Globus pallidus (tissue), 1 donor: ENCODE measurements around the gene LRMDA.

ENCODE experiments used
- DNase-seq: peaks from one replicate; pipeline ENCODE4 v3.0.0-alpha.2; 2015; ENCODE audit warnings: low spot score

LRMDA gene

DNA sequence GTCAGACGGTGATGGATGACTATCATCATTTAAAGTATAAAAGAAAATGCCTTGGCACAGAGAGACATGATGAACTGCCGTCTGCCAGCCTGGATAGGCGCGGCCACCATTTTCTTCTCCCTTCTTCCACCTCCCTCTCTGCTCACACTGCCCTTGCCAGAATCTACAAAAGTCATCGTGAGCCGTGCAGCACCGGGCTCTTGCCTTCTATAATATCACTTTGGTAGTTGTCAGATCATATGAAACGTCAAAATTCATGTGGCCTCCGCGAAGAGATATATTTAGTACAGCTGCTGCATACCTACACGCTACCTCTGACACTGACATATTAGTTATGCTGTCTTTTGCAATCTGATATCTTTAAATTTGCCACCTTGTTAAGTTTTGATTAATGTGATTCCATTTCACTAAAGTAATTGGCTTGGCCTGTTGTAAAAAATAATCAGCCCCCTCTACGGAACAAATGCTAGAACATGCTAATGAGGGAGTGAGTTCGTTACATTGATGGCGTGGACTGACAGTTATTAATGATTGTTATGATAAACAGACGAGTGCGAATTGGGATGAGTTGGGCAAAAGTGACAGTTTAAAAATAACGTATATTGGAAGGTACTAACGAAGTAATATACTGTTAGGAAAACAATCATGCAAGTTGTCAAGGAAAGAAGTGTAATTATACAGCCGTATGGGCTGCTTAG lies 214.9 kb downstream of the LRMDA start:
- DNase-seq = no peak

DNA sequence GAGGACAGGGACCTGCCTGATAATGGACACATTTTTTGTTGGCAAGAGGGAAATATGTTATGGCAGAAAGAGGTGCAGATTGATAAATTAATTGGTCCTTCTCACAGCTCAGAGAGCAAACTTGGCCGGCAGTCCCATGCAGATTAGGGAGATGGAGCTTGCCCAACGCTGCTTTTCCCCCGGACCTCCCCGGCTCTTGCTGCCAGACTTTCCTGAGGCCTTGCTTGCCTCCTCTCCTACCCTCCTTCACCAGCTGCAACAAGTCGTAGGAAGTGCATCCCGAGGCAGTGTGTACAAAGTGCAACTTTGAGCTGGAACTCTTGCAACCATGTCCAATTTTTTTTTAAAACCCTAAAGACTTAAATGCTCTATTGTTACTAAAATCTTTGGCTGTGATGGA lies 215.5 kb downstream of the LRMDA start:
- DNase-seq = no peak

DNA sequence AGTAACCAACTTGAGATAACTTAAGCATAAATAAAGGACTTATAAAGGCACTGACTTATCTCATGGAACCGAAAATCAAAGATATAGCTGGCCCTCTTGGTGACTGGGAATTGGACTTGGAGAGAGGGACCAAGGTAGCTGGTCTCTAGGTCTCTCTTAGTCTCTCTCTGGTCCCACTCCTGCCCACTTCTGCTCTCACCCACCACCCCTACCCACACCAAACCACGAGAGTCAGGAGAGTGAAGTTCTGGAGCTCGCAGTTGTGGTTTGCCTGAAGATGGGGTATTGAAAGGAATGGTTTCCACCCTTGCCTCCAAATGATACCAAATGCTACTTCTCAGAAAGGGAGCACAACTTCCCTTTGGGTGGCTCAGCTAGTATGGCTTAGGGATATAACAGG lies 216.3 kb downstream of the LRMDA start:
- no peak for DNase-seq

DNA sequence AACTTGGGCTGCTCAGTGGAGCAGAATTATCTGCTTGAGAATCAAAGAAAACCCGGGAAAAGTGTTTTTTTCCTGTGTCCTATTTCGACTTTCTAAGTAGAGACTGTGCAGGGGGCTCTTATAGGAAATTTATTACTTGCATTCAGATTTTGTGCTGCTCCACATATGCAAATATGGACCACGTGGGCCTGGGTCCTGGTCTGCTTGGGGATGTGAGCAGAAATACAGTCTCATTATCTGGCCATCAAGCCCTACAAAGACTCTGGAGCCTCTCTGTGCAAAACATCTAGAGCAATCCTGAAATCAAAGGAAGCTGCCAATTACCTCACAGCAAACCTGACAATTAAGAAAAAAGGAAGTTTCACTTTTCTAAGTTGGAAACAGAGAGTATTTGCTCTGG lies 216.9 kb downstream of the LRMDA start:
- DNase-seq = no peak

DNA sequence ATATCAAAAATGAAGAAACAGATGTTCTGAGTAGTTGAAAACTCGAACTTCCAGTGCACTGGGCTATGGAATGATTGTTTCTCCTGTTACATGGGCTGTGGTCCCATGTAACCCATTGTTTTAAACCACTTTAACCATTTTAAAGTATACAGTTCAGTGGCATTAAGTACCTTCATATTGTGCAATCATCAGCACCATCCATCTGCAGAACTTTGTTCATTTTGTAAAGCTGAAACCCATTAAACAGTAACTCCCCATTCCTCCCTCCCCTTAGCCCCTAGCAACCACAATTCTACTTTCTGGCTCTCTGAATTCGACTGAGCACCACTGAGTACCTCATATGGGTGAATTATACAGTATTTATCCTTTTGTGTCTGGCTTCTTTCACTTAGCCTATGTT lies 217.4 kb downstream of the LRMDA start:
- no peak for DNase-seq

DNA sequence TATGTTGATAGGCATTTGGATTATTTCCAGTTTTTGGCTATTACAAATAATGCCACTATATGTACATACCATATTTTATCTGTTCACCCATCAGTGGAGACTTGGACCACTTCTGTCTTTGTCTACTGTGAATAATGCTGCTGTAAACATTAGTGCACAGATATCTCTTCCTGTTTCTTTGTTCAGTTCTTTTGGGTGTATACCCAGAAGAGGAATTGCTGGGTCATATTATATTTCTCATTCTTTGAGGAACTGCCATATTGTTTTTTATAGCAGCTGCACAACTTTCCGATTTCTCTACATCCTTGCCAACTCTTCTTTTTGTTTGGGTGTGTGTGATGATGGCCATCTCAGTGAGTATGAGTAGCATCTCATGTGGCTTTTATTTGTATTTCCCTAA lies 218.0 kb downstream of the LRMDA start:
- DNase-seq = no peak

DNA sequence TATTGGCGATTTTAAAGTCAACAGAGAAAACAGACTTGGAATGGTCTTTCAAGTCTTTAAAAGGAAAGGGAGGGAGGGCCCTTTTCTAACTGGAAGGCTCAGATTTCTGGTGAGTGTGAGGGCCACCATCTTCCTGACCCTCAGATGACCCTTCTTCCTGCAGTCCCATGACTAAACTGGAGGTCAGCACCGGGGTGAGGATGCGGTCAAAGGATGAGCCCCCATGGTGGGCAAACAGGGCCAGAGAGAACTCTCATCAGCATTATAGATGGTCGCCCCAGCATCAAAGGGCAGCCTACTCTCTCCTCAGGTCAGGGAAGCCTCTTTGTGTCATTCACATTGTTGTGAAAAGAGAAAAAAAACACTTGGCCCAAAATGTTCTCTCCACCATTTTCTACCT lies 219.2 kb downstream of the LRMDA start:
- DNase-seq = no peak

DNA sequence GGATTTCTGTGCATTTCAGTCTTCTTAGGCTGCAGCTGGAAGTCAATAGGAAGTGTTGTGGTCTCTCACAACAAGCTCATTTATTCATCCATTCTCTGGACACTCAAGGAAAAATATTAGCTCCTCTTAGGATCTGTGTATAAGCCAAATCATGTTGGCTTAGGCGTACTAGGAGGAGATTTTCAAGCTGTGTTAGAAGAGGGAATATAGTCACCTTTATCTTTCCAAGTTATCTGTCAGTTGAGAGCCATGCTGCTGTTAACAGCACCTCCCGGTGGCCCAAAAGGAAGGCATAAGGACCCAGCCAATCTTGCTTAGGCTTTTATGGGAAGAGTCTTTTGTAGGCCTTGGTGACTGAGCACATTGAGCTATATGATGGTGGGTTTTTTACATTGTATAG lies 220.0 kb downstream of the LRMDA start:
- DNase-seq = no peak

DNA sequence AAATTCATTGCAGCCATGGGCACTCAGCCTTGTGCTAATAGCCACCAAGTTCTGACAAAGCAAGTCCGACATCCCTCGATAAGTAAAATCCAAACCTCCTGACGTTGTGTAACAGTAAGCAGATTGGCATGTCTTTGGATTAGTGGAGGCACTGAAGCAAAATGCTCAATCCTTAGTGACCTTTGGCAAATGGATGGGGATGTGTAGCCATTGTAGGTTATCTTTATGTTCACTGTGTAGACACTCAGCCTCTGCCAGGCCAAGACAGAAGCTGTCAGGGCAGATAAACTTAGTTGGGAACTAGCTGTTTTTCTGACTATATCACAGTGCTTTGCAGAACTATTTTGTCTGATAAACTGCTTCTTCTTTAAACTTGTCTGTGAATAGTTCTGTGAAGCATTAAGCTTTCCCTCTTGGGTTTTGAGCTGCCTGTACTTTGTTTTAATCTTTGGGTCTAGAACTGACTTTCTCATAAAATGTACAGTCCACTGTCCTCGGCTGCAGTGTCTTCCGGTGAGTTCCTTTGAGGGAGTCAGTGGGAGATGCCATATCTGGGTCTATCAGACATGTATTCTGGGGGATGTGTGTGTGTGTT lies 220.8 kb downstream of the LRMDA start:
- DNase-seq = no peak

DNA sequence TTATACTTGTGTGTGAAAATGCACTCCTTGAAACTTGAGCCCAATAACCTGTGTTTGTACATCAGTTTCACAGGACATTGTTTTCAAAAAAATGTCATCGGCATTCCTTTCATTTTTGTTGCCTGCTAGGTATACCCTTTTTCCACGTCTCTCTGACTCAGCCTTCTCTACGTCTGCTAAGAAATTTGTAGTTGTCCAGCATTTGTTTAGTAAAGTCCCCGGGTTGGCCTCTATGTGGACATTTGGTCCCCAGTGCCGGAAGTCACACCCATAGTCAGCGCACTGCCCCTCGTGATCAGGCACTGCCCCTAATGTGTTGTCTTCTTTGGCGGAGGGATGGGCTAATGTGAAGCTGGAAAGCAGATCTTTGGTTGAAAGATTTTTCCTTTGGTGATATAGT lies 222.3 kb downstream of the LRMDA start:
- DNase-seq = no peak

DNA sequence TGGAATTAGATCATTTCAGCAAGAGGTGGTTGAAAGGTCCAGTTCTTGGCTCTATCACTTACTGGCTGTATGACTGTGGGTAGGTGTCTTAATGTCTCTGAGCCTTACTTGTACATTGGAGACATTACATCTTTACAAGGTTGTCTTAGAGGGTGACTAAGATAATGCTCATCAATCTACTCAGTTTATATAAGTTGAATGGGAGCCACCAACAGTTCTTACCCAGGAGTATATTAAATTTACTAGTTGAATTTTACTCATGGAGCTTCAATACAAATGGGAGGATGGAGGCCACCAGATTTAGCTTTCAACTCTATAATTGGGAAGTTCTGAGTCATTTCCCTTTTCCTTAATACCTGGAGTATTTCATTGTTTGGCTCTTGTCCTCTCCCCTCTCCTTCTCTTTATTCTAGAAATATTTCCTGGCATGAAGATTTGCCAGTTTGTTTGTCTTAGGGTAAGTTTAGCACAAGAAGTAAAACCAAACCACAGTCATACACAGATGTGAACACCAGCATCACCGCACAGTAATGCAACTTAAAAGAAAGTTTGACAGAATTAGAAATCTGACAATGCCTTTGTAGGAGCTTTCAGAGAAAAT lies 222.8 kb downstream of the LRMDA start:
- DNase-seq = no peak

DNA sequence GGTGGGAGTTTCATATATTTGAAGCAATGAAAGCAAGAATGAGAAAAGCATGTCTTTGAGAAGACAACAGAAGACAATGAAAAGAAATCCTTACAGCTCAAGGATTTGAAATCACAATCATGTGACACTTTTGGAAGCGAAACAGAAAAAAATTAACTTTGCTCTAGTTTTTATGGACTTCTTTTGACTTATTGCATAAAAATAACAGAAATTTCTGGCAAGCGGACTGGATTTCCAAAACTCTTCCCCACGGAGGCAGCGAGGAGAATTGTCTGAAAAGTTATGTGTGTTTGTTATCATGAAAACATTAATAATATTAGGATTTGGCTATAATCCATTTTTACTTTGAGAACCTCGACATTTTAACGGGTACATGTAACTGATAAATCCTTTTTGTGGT lies 223.3 kb downstream of the LRMDA start:
- DNase-seq = no peak

DNA sequence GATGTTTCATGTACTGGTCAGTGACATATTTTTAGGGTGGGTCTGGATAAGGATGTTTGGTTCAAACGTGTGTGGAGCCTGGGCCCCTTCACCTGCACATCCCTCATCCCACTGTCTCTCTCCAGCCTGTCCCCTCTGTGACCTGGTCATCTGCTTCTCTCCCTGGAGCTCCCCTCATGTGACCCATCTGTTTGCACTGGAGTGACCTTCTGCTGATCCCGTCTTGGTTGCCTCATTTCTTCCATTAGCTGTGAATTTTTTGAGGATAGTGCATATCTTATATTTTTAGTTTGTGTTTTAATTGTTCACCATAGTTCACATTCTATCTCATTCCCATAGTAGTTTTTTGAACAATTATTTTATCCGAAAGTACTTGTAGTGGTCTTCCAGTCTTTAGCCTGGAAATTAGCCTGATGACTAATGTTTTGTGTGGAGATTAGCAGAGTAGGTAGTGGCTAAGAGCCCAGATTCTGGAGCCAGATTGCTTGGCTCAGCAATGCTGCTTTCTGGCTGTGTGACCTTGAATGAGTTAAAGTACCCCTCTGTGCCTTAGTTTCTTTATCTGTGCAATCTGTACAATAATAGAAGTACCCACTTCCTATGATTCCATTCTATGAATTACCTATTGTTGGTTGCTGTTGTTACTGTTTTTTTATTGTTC lies 224.5 kb downstream of the LRMDA start:
- DNase-seq = no peak

DNA sequence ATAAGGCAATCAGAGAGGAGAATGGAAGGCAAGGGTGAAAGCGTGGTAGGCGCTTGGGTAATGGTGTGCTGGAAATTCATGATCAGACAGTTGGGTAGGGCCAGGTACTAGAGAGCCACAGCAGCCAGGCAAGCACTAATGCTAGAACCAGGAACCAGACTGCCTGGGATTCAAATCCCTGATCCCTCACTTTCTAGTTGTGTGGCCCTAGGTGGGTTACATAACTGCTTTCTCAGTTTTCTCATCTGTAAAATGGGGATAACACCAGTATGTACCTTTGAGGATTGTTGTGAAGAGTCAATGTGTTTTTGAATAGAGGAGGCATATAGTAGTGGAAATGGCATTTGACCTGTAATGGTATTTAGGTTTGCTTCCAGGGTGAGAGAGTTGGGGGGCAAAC lies 225.9 kb downstream of the LRMDA start:
- no peak for DNase-seq

DNA sequence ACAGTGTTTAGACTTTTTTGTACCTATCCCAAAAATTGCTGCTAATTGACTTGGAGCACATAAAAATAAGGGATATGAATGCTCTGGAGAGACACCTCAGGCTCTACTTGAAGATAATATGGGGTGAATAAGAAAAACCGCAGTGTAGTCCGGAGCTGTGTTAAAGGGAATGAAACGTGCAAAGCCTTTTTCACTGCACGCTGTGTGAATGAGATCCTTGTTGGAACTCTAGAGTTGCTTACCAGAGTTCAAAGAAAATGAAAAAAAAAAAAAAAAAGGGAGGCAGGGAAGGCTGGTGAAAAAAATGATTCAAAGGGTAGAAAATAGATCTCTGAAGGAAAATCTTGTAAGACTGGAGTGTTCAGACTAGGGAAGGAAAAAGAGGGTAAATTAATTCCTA lies 226.6 kb downstream of the LRMDA start:
- DNase-seq = no peak

DNA sequence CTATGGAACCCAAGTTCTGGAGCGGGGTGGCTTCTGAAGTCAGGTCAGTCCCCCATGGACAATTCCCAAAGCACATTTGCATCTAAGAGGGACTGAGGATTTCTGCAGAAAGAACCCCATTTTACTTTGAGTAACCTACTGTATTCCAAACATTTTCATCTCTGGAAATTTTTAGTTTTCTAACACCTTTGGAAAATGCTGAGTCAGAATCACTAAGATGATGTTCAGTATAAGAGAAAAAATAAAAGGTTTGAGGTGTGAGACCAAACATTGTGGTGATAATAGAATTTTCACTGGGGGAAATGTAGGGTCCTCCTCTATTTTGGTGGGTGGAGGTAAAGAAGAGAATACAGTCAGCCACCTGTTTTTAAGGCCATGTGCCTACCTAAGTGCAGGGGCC lies 227.1 kb downstream of the LRMDA start:
- no peak for DNase-seq

DNA sequence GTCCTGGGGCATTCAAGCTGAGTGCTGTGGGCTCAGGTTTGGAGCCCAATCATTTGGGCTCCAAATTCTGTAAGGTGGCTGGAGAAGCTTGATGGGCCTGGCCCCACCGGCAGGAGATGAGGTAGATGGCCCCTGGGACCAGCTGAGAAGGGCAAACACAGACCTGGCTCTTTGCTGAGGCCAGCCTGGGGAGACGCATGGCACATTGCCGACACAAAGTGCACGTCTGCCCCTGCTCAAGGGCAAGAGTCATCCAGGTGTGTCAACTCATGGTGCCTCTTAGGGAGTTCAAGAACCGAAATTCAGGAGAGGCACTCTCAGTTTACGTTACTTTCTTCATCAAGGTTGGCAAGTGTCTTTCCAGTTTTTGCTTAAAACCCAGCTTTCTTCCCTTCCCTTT lies 227.5 kb downstream of the LRMDA start:
- DNase-seq = no peak

DNA sequence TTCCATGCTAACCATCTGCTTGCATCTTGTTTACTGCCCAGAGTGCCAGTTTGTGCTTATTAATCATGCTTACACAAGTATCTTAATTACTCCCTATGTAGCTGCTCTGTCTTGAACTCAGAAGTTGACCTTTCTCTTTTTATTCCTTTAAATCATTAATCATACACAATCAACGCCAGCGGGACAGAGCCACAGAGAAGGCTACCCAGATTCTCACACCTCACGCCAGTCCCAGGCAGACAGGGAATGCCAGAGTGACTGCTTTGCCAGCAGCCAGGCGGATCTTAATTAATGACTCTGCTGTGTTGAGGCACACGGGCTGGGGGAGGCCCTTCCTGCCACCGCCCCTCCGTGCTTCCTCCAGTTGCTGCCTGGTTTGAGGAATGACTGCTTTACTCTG lies 229.4 kb downstream of the LRMDA start:
- no peak for DNase-seq

DNA sequence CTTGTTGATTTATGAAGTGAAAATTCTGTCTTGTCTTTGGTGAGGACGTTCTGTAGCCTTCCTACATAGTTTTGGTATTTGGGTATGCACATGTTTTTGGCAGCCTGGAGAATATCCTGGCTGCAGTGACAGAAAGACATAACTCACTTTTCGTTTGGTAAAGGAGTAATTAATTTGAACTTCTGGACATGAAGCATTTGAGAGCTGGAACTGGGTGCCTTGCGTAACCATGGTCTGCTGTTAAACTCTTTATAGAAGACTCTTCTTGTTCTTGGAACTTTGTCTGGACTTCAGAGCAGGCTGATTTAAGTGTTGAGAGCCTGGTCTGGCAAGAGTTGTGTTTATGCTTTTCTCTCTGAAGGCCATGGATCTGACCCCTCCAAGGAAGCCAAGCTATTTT lies 231.3 kb downstream of the LRMDA start:
- DNase-seq = peak; percentile 20

DNA sequence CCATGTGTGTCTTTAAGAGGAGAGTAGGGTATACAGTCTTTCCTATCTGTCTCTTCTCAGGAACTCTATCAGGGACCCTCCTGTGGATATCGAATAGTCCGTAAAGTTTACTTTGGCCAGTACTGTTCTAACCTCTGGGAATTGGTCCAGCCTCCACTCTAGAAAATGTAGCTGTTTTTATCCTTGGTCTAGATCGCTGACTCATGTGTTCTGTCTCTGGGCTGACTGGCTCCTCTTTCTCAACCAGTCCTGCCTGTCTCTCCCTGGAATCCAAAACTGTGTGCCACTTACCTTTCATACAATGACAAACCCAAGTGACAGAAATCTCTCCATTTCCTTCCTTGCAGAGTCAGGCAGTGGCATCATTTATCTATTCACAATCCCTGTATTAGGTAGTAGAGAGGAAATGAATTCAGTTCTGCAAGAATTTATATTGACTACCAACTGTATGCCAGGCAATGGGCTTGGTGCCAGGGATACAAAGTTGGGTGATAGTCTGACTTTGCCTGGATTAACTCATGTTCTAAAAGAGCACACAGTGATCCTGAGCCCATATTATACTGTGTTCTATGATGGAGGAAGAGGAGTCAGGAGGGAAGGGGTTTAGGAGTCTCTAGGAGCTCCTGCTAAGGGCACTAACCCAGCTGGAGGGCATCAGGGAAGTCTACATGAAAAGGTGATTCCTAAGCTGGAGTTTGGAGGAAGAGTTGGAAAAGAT lies 232.7 kb downstream of the LRMDA start:
- no peak for DNase-seq

DNA sequence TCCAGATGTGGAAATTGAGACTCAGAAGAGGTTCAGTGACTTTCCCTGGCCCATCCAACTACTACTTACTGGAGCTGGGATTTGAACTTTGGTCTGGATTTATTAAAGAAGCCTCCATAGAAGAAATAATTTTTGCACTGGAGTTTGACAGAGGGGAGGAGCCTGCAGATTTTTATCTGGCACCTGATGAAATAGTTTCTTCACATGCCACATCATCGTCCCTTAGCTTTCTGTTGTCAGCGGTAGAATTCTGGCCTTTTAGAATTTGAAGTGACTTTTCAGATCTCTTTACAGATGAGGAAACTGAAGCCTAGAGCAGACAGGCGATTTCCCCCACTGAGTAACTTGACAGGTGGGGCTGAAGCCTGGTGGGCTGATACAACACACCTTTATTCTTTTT lies 233.5 kb downstream of the LRMDA start:
- no peak for DNase-seq

DNA sequence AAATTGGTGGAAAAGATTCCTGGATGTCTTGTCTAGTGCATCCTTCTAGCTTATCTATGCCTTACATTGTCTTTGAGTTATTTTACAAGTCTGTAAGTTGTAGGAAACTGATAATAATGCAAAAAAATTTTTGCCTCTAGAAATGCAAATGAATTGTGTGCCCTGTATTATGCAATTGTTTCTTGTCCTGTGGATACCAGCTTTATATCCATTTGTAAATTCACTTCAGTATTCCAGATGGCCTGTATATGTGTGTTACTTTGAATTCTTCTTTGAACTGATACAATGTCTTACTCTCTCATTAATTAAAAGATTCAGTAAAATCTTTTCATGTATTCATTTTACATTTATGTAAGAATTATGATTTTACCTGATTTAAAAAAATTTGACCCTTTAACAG lies 234.3 kb downstream of the LRMDA start:
- no peak for DNase-seq
